Skeletal muscle tissue (tissue), 4 donors: ENCODE measurements around the gene TRIM66. TPM values are rescaled to one million over a fixed set of nuclear protein-coding genes. Genes with fewer than 3 reads are reported as not detected.

Experiments used
- H3K27ac ChIP-seq: one replicate; pipeline ENCODE4 v1.7.0; 2013; ENCODE audit warnings: mild to moderate bottlenecking, low read depth, low read length, inconsistent platforms
- H3K27me3 ChIP-seq, 3 donors: one replicate each; pipeline ENCODE4 v1.7.0; 2013; ENCODE audit warnings: low read length in 3 of 3; ENCODE audit not compliant: control insufficient read depth in 3 of 3, insufficient read depth in 3 of 3
- H3K36me3 ChIP-seq, 3 donors: one replicate each; pipeline ENCODE4 v1.7.0; 2013; ENCODE audit warnings: low read length in 3 of 3; ENCODE audit not compliant: control insufficient read depth in 3 of 3, insufficient read depth in 3 of 3
- H3K4me1 ChIP-seq, 3 donors: one replicate each; pipeline ENCODE4 v1.7.0; 2013; ENCODE audit warnings: low read length in 3 of 3, mild to moderate bottlenecking in 3 of 3; ENCODE audit not compliant: control insufficient read depth in 3 of 3, insufficient read depth in 3 of 3
- H3K4me3 ChIP-seq, 3 donors: one replicate each; pipeline ENCODE4 v1.7.0; 2013; ENCODE audit warnings: low read length in 3 of 3
- H3K9ac ChIP-seq, 3 donors: one replicate each; pipeline ENCODE4 v1.7.0; 2013; ENCODE audit warnings: low read length in 3 of 3, mild to moderate bottlenecking in 3 of 3, moderate library complexity in 2 of 3, low read depth in 1 of 3
- H3K9me3 ChIP-seq, 3 donors: one replicate each; pipeline ENCODE4 v1.7.0; 2013; ENCODE audit warnings: low read length in 3 of 3; ENCODE audit not compliant: control insufficient read depth in 3 of 3
- total RNA-seq: library from RNA; depleted of rRNA; stranded (reverse); fragments of >200 nt; gene quantifications from one replicate; pipeline ENCODE4 v1.2.3, GENCODE V29; 2014
- donor health status: Osteomylitis.

Gene TRIM66
- total RNA-seq, 1 donor from 2014 or later = 1.6 TPM

- Histone ChIP-seq H3K4me3 (no peak overlapping the region), H3K27me3 (no peaks in the 10 kb centered on the region), H3K36me3 (peaks cover 3 to 12% (median 6%) of the 10 kb centered on the region in 3 donors), H3K9me3 (no peaks in the 10 kb centered on the region), H3K4me1 (peaks cover 2 to 5% (median 3%) of the 10 kb centered on the region in 3 donors), H3K9ac (no peak overlapping the region), H3K27ac (peak overlapping the region; percentile 7)
These were observed 21.3 kb downstream of the TRIM66 start for GRCh38 chr11:8661001-8661795.

DNA sequence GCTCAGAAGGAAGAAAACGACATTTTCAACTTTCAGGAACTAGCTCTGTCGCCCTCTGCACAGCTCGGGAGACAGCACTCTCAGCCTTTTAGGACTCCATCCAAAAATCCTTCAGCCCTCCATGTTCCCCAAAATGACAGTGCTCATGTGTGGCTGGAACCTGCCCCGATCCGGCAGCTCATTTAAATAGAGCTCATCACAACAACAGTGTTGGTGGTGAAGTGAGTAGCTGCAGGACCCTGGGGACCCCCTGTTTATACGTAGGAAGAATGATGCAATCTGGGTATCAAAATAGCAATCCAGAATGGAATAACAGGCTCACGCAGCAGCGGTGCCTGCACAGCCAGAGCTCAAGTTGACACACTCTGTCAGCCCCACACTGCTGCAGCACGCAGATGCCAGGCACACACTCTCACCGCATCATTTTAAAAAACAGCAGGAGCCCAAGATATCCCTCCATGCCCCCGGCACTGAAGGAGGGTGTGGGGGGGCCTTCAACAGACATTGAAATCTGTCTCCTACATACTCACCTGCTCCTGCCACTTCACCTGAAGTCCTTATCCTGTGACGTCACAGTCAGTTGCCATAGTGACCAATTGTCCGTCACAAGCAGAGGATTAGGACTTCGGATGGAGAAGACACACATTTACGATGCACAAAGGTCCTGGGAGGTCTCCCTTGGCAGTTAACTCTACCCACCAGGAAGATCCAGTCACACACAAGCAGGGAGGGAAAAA is 24.0 kb downstream of the TRIM66 start:
- Histone ChIP-seq H3K9ac (peak overlapping the region in 1 of 3 donors; percentile 58), H3K9me3 (no peaks in the 10 kb centered on the region), H3K27ac (no peak overlapping the region), H3K4me3 (peak overlapping the region in 1 of 3 donors; percentile 25), H3K36me3 (peaks cover 2 to 7% (median 3%) of the 10 kb centered on the region in 3 donors), H3K27me3 (no peaks in the 10 kb centered on the region), H3K4me1 (peaks cover 2 to 5% (median 3%) of the 10 kb centered on the region in 3 donors)

GRCh38 chr11:8656291-8656690 is 26.2 kb downstream of the TRIM66 start:
- H3K36me3 ChIP-seq = peaks cover 2 to 5% (median 3%) of the 10 kb centered on the region in 3 donors
- peaks cover 2 to 5% (median 3%) of the 10 kb centered on the region in 3 donors for H3K4me1 ChIP-seq
- H3K4me3 ChIP-seq = no peak overlapping the region
- no peak overlapping the region for H3K9ac ChIP-seq
- H3K9me3 ChIP-seq = no peaks in the 10 kb centered on the region
- H3K27me3 ChIP-seq = no peaks in the 10 kb centered on the region
- no peak overlapping the region for H3K27ac ChIP-seq

DNA sequence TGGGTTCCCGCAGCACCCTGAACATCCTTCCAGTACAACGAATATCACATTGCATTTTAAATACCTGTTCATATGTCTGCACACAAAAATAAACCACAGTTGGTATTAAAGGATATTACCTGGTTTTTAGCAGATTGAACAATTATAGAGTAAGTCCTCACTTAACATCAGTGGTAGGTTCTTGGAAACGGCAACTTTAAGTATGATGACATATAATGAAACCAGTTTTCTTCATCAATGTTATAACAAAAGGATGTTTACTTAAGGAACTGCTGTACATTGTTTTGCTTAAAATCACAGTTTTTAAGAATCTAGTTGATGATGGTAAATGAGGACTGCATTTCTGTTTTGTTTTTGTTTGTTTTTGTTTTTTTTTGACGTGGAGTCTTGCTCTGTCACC is 28.0 kb downstream of the TRIM66 start:
- Histone ChIP-seq H3K4me1 (peaks cover 2 to 5% (median 3%) of the 10 kb centered on the region in 3 donors), H3K36me3 (peaks cover 6 to 14% (median 8%) of the 10 kb centered on the region in 3 donors), H3K4me3 (no peak overlapping the region), H3K27ac (no peak overlapping the region), H3K9me3 (no peaks in the 10 kb centered on the region), H3K27me3 (no peaks in the 10 kb centered on the region), H3K9ac (no peak overlapping the region)

DNA sequence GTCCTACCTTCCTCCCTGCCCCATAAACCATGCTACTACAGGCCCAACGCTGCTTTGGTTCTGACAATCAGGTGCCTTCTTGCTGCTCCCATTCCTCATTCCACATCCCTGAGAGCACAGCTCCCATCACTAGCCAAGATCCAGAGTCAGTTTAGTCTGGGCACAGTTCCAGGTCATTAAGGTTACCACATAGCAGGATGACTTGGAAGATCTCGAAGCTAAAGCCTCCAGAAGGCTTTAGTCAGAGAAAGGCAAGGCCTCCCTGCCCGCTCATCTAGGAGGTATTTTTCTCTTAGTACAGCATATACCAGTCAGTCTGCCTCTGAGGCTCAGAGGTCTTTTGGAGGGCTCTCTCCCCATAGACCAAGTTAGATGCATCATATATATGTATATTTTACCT is 30.3 kb downstream of the TRIM66 start:
- no peak overlapping the region for H3K4me3 ChIP-seq

DNA sequence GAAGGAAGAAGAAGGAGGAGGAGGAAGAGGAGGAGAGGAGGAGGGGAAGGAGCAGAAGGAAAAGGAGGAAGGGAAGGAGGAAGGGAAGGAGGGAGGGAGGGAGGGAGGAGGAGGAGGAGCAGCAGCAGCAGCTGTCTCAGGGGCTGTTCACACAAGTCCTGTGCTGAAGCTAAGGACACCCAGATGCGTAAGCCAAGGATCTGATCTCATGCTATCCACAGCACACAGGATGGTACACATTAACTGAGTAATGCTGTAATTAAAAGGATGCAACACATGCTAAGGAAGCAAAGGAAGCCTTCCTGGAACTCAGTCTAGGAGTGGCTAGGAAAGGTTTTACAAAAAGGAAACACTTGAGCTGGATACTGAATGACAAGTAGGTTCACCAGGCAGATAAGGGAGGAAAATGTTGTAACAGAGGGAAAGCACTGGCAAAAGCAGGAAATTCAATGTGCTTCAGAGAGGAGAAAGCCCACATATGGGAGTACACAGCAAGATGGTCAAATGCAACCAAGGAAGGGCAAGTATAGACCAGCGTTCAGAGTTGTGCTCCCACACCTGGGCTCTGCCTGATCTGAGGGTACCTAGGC is 32.0 kb downstream of the TRIM66 start:
- Histone ChIP-seq H3K27me3 (no peaks in the 10 kb centered on the region), H3K9me3 (no peaks in the 10 kb centered on the region), H3K36me3 (peaks cover 26 to 36% (median 29%) of the 10 kb centered on the region in 3 donors), H3K27ac (no peak overlapping the region), H3K4me1 (no peaks in the 10 kb centered on the region), H3K9ac (no peak overlapping the region), H3K4me3 (no peak overlapping the region)

More for the DNA sequence above, 30.3 kb downstream of the TRIM66 start:
- Histone ChIP-seq H3K27me3 (no peaks in the 10 kb centered on the region), H3K36me3 (peaks cover 18 to 27% (median 21%) of the 10 kb centered on the region in 3 donors), H3K27ac (no peak overlapping the region), H3K9me3 (no peaks in the 10 kb centered on the region), H3K4me1 (no peaks in the 10 kb centered on the region), H3K9ac (no peak overlapping the region)

- H3K36me3 ChIP-seq = peaks cover 29 to 45% (median 38%) of the 10 kb centered on the region in 3 donors
- no peaks in the 10 kb centered on the region for H3K4me1 ChIP-seq
- H3K9ac ChIP-seq = no peak overlapping the region
These were observed 33.1 kb downstream of the TRIM66 start for GRCh38 chr11:8649361-8649760.

DNA sequence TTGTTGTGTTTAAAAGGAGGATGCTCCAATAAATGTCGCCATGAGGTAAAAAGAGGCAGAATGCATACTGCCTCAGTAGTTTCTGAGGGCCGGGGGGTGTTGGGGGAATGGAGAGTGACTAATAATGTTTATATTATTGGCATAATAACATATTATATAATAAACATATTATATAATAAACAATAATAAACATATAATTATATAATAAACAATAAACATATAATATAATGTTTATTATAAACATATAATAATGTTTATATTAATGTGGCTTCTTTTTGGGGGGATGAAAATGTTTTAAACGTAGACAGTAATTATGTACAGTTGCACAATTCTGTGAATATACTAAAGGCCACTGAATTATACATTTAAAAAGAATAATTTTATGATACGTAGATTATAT is 35.6 kb downstream of the TRIM66 start:
- Histone ChIP-seq H3K9ac (no peak overlapping the region), H3K27ac (no peak overlapping the region), H3K36me3 (peaks cover 32 to 63% (median 51%) of the 10 kb centered on the region in 3 donors), H3K4me1 (no peaks in the 10 kb centered on the region), H3K9me3 (no peaks in the 10 kb centered on the region), H3K27me3 (no peaks in the 10 kb centered on the region), H3K4me3 (no peak overlapping the region)

More at GRCh38 chr11:8649361-8649760, 33.1 kb downstream of the TRIM66 start:
- Histone ChIP-seq H3K4me3 (no peak overlapping the region), H3K27me3 (no peaks in the 10 kb centered on the region), H3K9me3 (no peaks in the 10 kb centered on the region), H3K27ac (no peak overlapping the region)

DNA sequence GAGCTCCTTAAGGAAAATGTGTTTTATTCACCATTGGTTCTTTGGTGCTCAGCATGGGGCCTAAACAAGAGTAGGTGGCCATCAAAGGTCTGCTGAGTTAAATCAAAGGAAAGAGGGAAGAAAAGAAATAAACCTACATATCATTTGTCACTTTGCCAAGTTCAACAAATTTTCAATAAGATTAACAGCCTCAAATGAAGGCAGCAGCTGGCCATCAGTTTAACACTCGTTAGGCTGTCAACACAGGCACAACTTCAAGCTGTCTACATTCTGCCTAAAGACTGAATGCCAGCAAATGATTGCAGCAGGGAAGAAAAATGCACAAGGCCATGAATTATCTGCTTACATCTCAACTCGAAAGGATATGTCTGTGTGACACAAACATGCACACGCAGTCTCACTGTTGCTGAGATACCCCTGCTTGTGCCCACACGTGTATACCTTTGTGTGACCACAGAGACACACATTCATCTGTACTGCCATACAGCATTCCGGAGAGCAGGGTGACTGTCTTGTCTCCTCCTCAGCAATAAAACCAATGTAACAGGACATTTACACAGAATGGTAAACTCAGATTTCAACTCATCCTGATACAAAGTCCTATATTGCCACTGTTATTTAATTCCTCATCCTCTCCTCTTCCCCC is 40.1 kb downstream of the TRIM66 start:
- Histone ChIP-seq H3K36me3 (peaks cover 40 to 71% (median 62%) of the 10 kb centered on the region in 3 donors), H3K4me1 (no peaks in the 10 kb centered on the region)

More for the DNA sequence above, 40.1 kb downstream of the TRIM66 start:
- H3K9me3 ChIP-seq = no peaks in the 10 kb centered on the region
- no peak overlapping the region for H3K27ac ChIP-seq
- H3K4me3 ChIP-seq = no peak overlapping the region
- no peaks in the 10 kb centered on the region for H3K27me3 ChIP-seq
- no peak overlapping the region for H3K9ac ChIP-seq
